Glomerular endothelial cell (primary cell): ENCODE data around the gene AP2A1. TPM values are rescaled to one million over a fixed set of nuclear protein-coding genes. Genes with fewer than 3 reads are reported as not detected.
"Not testable (repeated sequence)": the region's sequence is repeated elsewhere in the genome, so short reads cannot be mapped to it uniquely, and the experiment has no call there.

ENCODE experiments used
- DNase-seq: peaks from one replicate; pipeline ENCODE4 v3.0.0-alpha.2; 2011; ENCODE audit warnings: low read depth, low spot score; ENCODE audit errors: extremely low read depth
- total RNA-seq: library from RNA; depleted of rRNA; stranded (reverse); fragments of >200 nt; gene quantifications from 2 replicates; pipeline ENCODE4 v1.2.3, GENCODE V29; 2015

AP2A1 gene
- total RNA-seq, 1 donor from 2014 or later, result 147 TPM

DNA sequence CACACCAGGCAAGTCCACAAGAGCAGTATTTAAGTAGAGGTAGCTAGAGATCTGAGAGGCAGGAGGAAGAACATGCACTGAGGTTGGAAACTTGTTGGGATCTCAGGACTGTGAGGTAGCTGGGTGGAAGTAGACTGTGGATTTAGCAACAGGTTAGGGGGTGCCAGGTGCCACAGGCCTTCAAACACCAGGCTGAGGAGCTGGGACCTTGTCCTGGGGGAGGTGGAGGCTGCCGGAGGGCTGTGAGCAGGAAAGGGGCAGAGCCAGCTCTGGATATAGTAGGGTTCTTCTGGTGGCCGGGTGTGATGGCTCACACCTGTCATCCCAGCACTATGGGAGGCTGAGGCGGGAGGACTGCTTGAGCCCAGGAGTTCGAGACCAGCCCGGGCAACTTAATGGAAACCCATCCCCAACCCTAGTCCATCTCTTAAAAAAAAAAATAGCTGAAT is 43.2 kb downstream of the AP2A1 start:
- no peak for DNase-seq

GRCh38 chr19:49811328-49811727 is 44.5 kb downstream of the AP2A1 start:
- DNase-seq, result no peak

DNA sequence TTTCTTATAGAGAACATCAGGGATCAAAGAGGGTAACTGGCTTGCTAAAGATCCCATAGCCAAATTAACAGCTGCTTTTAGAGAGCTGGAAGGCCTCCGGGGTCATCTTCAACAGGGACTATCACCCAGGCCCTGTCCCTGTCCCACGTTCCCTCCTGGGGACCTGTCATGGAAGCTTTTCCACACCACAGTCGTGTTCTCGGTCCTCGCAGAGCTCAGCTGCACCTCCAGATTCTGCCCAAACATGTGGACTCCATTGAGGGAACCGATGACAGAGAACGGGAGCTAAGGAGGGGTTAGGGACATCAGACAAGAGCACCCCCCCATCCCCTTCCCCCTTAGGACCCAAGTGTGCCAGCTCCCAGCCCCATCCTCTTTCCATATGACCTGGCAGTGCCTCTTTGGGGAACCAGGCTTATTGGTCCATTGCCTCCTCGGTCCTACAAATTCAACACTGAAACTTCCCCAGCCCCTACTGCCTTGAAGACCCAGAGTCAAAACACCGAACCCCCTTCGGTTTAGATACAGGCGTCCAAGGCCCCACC is 45.7 kb downstream of the AP2A1 start:
- DNase-seq, result no peak

DNA sequence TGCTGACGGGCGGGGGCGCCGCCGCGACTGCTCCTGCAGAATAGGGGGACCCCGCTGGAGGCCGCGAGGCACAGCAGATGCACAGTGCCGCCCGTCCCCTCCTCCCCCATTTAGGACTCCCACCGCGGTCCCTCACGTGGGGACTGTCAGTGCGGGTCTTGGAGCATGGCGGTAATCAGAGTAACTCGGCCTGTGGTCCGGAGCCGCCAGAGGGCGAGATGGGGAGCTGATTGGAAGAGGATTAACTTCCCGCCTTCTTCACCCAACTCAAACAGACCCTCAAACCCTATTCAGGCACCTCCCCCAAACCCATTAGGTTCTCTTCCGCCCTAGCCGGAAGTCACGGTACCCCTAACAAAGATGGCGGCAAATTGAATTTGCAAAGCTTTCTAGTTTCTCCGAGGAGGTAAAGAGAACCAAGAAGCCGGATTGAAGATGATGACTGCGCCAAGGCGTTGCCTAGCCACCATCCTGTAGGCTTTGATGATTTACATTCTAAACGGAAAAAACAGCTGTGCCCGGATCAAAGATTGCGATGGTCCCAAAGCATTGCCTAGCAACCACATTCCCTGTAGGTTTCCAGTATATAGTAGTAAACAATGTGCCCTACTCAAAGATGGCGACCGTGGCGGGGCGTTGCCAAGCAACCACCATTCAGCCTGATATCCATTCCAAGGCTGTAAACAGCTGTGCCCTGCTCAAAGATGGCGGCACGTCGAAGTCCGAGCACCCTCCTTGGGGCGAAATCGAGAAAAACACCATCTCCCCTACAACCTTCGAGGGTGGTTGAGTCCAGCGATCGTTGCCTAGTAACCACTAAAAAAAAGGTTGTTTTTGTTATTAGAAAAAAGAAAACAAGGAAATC is 46.4 kb downstream of the AP2A1 start, which contains the start of gene FUZ:
TSS of gene FUZ (minus strand) at position 296 of the 865 bp plus-strand sequence. CDS start at position 110, 186 bp downstream.
- peak; percentile 98 for DNase-seq

GRCh38 chr19:49814010-49814409 is 47.2 kb downstream of the AP2A1 start:
- no peak for DNase-seq

GRCh38 chr19:49816590-49816989 is 49.8 kb downstream of the AP2A1 start:
- no peak for DNase-seq

- DNase-seq, result peak; percentile 74
Measured at GRCh38 chr19:49817964-49818648, 51.3 kb downstream of the AP2A1 start, which contains the start of gene MED25. TSS of gene MED25 (plus strand) at chr19:49818289. CDS start at chr19:49818342, 53 bp downstream.

DNA sequence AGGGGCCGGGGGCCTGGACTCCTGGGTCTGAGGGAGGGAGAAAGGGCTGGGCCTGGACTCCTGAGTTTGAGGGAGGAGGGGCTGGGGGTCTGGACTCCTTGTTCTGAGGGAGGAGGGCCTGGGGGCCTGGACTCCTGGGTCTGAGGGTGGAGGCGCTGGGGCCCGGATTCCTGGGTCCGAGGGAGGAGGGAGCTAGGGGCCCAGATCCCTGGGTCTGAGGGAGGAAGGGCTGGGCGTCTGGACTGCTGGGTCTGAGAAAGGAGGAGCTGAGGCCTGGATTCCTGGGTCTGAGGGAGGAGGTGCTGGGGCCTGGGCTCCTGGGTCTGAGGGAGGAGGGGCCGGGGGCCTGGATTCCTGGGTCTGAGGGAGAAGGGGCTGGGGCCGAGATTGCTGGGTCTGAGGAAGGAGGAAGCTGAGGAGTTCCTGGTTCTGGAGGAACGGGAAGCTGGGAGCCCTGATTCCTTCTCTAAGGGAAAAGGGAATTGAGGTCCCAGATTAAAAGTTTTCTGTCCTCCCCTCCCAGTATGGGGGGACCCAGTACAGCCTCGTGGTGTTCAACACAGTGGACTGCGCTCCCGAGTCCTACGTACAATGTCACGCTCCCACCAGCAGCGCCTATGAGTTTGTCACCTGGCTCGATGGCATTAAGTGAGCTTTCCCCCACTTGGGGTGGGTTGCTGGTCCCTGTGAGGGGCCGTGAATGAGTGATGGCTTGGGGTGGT is 52.0 kb downstream of the AP2A1 start:
- no peak for DNase-seq

GRCh38 chr19:49819452-49820115 is 52.8 kb downstream of the AP2A1 start:
- not testable (repeated sequence) for DNase-seq

- no peak for DNase-seq
Measured at GRCh38 chr19:49820125-49820524, 53.3 kb downstream of the AP2A1 start.

GRCh38 chr19:49823472-49823871 is 56.7 kb downstream of the AP2A1 start:
- no peak for DNase-seq

DNA sequence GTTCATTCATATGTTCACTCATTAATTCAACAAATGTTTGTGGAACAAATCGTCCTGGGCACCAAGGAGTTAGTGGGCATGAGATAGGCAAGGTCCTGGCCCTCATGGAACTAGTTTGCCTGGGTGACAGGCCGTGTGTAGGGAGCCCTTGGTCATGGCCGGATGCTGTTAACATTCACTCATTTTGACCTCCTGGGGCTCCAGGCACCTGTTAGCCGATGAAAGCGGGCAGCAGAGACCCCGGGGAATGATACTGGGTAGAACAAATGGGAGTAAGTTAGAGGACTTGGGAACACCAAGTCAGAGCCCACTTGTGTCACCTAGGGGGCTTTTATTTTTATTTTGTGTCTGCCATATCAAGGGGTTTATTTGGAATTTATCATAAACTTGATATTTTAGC is 57.9 kb downstream of the AP2A1 start:
- no peak for DNase-seq

GRCh38 chr19:49827034-49827433 is 60.2 kb downstream of the AP2A1 start:
- no peak for DNase-seq

DNA sequence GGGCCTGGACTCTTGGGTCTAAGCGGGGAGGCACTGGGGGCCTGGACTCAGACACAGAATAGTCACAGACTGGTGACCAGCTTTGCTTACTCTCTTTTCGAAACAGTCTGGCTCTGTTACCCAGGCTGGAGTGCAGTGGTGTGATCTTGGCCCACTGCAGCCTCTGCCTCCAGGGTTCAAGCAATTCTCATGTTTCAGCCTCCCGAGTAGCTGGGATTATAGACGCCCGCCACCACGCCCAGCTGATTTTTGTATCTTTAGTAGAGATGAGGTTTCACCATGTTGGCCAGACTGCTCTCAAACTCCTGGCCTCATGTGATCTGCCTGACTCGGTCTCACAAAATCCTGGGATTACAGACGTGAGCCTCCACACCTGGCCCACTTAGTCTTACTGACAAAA is 62.4 kb downstream of the AP2A1 start:
- DNase-seq, result no peak

- no peak for DNase-seq
Measured at GRCh38 chr19:49829721-49830120, 62.9 kb downstream of the AP2A1 start.

- no peak for DNase-seq
Measured at GRCh38 chr19:49830766-49831165, 64.0 kb downstream of the AP2A1 start.

DNA sequence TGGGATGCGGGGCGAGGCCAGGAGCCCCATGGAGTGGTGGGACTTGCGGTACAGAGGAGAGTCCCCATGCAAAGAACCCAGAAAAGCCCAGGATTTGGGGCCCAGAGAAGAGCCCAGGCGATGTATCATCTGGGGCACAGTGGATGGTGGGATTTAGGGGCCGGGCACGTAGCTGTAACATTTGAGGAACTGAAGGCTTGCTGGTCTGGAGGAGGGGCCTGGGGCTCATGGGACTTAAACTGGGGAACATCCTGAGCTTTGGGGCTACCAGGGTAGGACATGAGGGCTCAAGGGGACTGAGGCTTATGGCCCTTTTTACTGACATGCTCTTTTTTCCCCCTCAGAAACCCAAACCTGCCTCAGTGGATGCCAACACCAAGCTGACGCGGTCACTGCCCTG is 64.8 kb downstream of the AP2A1 start:
- DNase-seq, result no peak

DNA sequence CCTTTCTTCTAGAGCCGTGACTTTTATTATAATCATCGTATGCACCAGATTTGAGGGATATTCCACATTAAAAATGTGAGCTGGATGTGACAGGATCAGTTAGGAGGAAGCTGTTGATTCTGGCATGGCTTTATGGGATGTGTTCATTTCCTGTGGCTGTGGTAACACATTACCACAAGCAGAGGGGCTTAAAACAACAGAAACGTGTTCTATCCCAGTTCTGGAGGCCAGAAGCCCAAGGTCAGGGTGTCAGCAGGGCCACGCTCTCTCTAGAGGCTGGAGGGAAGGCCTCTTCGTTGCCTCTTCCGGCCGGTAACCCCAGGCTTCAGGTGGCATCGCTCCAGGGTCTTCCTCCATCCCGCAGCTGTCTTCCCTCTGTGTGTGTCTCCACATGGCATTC is 65.8 kb downstream of the AP2A1 start:
- no peak for DNase-seq

GRCh38 chr19:49833599-49833998 is 66.8 kb downstream of the AP2A1 start:
- DNase-seq, result no peak

DNA sequence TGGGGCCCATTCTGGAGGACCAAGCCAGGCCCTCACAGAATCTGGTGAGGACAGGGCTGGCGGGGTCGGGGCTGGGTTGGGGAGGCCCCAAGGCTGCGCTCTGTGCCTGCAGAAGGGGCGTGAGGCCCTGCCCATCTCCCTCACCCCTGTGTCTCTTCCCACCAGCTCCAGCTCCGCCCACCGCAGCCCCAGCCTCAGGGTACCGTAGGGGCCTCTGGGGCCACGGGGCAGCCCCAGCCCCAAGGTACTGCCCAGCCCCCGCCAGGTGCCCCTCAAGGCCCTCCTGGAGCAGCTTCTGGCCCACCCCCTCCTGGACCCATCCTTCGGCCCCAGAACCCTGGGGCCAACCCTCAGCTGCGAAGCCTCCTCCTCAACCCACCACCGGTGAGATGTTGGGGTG is 68.8 kb downstream of the AP2A1 start:
- DNase-seq, result no peak
